HG02571 (cell line): ENCODE measurements around the gene DOK6.

Source experiments
- ATAC-seq: cut with Tn5 transposase; IDR thresholded peaks from one replicate; pipeline ENCODE4 v1.9.1; 2021; ENCODE audit warnings: mild to moderate bottlenecking, moderate library complexity; ENCODE audit not compliant: unreplicated experiment

Gene DOK6

DNA sequence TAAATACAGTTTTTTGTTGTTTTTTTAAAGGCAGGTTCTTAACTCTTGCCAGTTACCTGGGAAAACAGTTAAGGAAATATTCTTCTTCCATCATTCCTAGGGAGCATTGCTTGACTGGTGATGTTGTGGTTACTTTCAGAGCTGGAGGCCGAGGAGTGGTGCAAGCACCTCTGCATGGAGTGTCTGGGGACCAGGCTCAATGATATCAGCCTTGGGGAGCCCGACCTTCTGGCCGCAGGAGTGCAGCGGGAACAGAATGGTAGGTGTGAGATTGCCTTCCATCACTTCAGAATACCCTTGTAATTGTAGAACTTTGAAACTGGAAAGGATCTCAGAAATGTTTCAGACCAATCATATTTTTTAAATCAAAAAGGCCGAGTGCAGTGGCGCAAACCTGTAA lies 276.9 kb downstream of the DOK6 start:
- no peak for ATAC-seq

GRCh38 chr18:69680123-69680522 lies 279.4 kb downstream of the DOK6 start:
- no peak for ATAC-seq

- no peak for ATAC-seq
Observed at GRCh38 chr18:69683176-69683575, 282.5 kb downstream of the DOK6 start.

DNA sequence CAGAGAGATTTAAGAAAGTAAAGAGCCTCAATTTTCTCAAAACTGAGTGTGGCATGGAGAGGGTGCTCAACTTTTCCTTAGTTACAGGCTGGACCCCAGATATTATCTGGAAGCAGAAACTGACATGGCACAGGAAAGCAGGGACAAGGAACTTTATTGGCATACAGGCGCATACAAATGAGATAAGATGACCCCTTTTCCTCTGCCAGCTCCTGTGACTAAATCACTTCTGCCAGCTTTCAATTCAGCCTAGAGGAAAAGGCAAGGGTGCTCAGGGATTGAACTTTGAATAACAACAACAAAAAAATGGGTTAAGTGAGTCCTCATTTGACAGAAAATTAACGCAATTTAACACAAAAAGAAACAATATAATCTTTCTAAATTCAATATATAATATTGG lies 284.1 kb downstream of the DOK6 start:
- ATAC-seq, result no peak

GRCh38 chr18:69686861-69687260 lies 286.2 kb downstream of the DOK6 start:
- no peak for ATAC-seq

GRCh38 chr18:69689121-69689759 lies 288.6 kb downstream of the DOK6 start:
- ATAC-seq, result no peak

DNA sequence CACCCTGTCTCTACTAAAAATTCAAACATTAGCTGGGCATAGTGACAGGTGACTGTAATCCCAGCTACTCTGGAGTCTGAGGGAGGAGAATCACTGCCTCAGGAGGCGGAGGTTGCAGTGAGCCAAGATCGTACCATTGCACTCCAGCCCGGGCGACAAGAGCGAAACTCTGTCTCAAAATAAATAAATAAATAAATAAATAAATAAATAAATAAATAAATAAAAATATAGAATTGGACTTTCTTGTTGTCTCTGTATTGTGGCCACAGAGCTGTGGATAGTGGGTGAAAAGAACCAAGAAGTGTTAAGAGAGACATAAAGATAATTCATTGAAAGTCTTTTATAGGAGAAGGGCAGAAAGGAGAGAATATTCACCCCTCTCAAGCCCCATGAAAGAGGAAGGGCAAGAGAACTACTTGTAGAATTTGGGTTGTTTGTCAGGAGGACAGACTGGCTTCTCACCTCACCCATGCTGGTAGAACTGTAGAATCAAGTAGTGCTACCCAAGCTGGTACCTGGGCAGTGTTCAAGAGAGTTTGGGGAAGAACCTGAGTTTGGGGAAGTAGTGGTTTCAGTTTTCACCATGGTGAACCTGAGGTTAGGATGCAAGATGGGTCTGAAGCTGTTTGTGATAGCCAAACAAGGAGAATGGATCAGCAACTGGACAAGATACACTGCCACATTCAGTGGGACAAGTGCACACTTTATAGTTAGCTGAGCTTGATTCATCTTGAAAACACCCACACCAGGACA lies 290.5 kb downstream of the DOK6 start:
- no peak for ATAC-seq

- no peak for ATAC-seq
Observed at GRCh38 chr18:69697069-69697468, 296.4 kb downstream of the DOK6 start.

DNA sequence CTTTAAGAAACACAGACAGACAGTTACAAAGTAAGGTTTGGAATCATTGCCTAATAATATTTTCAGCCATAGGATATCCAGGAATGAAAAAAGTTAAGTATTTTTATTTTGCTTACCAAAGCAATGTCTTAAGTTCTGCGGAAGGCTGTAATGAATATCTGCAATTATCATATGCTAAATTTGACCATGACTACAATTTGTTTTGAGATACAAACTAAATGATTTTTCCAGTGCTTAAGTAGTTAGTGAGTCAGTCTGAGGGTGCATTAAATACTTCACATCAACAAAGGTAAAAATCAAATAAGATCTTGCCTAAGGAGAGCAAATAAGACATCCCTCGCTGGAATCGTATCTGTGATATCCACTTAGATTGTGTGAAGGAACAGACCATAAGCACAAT lies 297.0 kb downstream of the DOK6 start:
- no peak for ATAC-seq

- no peak for ATAC-seq
Observed at GRCh38 chr18:69701305-69701704, 300.6 kb downstream of the DOK6 start.

DNA sequence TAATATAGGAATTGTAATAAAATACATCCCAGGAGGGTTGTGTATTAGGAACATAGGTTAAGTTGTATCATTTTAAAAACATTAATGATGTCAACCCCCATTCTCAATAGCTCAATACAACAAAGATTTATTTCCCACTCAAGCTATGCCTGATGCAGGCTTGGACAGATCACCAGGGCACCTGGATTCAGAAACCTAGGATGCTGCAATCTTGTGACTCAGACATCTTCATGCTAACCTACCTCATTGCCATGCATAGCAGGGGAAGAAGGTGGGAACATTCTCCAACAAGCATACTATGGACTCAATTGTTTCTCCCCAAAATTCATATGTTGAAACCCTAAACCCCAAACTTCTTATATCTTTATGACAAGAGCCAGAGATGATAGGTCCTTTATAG lies 302.8 kb downstream of the DOK6 start:
- ATAC-seq, result no peak

GRCh38 chr18:69705987-69706386 lies 305.3 kb downstream of the DOK6 start:
- ATAC-seq, result no peak

GRCh38 chr18:69708844-69709243 lies 308.2 kb downstream of the DOK6 start:
- ATAC-seq, result no peak

DNA sequence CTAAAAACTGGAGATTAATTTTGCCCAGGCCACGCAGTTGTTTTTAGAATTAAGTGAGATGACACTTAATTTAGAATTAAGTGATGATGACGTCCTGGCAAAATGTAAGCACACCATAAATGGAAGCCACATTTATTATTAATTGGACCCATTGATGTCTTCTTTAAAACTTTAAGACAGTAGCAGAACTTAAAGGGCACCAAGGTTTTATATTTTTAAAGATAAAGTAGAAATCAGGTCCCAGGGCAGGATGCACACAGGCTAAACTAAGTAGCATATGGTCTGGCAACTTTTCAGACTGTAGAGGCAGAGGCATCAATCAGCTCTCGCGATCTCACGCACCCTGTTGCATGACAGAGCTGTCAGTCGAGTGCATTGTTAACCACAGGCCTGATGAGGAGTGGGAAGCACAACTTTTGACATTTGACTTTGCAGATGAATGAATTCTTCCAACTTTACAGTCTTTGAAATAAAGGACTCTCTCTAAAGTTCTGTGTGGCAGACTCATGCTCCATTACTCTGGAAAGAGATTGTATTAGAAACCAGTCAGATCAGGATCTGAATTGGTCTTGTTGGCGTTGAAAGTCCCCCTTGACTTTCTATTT lies 314.6 kb downstream of the DOK6 start:
- no peak for ATAC-seq

GRCh38 chr18:69717586-69717985 lies 316.9 kb downstream of the DOK6 start:
- ATAC-seq, result no peak

- ATAC-seq, result no peak
Observed at GRCh38 chr18:69718912-69719547, 318.3 kb downstream of the DOK6 start.

GRCh38 chr18:69720422-69720821 lies 319.7 kb downstream of the DOK6 start:
- no peak for ATAC-seq

- no peak for ATAC-seq
Observed at GRCh38 chr18:69723434-69723833, 322.7 kb downstream of the DOK6 start.

DNA sequence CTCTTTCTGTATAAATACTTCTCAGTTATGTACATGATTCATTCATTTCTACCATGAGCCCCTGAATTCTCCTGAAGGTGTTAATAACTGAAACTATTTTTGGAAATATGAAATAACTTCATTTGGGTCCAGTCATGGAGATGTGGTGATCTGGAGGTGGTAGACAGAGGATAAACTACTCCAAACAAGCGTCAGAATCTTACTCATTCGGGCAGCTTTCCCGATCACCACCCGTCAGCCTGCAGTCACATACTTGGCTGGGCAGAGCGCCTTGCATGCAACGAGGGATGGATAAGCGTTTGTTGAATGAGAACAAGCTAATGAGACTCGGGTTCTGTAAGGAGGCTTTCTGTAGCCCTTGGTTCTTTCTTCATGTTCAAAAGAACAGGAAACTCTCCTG lies 324.3 kb downstream of the DOK6 start:
- ATAC-seq, result no peak

DNA sequence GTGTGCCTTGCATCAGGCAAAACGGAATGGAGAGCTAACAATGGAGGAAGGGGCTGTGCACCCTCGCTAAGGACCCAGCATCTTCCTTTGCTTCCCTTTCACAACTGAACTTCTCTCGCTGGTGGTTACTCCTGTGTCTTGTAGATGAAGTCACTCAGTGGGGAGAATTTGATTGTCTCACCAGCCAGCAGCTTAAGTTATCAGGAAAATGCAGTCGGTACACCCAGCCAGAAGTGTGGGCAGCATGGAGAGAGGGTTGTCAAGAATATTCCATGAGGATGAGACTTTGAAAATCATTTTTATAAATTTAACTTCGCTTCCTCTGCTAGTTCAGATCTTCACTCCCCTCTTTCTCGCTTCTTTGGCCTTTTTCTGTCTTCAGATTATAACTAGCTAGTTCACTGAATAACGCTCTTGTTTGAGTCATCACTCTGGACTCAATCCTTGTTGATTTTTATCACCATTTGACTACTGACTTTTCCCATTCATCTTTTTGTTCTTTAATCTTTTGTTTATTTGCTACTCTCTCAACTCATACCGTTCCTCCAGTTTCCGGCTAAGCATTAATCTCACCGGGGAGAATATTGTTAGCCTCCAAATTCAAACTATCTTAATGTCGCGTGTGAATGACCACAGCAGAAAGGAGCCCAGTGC lies 325.3 kb downstream of the DOK6 start:
- ATAC-seq, result no peak

DNA sequence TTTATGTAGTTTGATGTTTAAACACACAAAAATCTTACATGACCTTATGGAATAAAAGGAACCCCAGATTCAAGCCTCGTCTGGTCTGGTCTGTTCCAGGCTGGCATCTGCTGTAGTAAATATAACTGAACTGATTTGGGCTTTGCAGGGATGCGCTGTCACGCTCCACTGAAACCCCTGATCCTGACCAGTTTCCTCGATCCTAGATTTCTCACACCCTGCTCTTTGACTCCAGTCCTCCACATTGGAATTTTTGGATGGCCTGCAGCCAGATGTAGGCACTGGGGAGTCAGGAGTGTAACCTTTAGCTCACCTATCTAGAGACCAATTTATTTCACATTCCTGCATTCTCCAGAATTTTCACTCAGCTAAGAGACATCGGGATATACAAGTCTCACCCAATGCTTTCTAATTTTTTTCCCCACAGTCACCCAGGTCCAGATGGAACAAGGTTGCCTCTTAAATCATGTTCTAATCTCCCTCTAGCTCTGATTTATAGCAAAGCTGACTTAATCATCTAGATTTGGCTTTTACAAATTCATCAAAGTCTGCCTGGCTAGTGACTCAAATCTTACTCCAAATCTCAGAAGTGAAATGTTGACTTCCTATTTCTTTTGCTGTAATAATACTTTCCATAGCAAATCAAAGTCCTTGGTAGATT lies 327.4 kb downstream of the DOK6 start:
- ATAC-seq, result no peak
